ENCODE measurements around the gene OXSM.

The OXSM gene

GRCh38 chr3:25834346-25834745 is 44.5 kb downstream of the OXSM start:
- Histone ChIP-seq H3K9ac (ENCODE audit: low read length) (no peak overlapping the region), H3K27ac (ENCODE audit: low read depth, low read length) (no peak overlapping the region), H3K9me3 (ENCODE audit: low read length) (no peaks in the 10 kb centered on the region), H3K4me1 (ENCODE audit: insufficient read depth, low read length) (peaks cover 6% of the 10 kb centered on the region), H3K4me3 (ENCODE audit: low read depth in 1 of 2, low read length in 2 of 2) (no peak overlapping the region), H3K36me3 (ENCODE audit: insufficient read depth, low read length) (no peaks in the 10 kb centered on the region), H3K27me3 (ENCODE audit: control insufficient read depth in 1 of 2, insufficient read depth in 2 of 2, low read length in 2 of 2) (no peaks in the 10 kb centered on the region)

- Histone ChIP-seq H3K36me3 (ENCODE audit: insufficient read depth, low read length) (no peaks in the 10 kb centered on the region), H3K27me3 (ENCODE audit: control insufficient read depth in 1 of 2, insufficient read depth in 2 of 2, low read length in 2 of 2) (no peaks in the 10 kb centered on the region), H3K9me3 (ENCODE audit: low read length) (no peaks in the 10 kb centered on the region), H3K4me1 (ENCODE audit: insufficient read depth, low read length) (no peaks in the 10 kb centered on the region), H3K9ac (ENCODE audit: low read length) (no peak overlapping the region), H3K4me3 (ENCODE audit: low read depth in 1 of 2, low read length in 2 of 2) (no peak overlapping the region), H3K27ac (ENCODE audit: low read depth, low read length) (no peak overlapping the region)
These were observed 46.7 kb downstream of the OXSM start for GRCh38 chr3:25836579-25836978.

GRCh38 chr3:25837038-25837437 is 47.1 kb downstream of the OXSM start:
- Histone ChIP-seq H3K9ac (ENCODE audit: low read length) (no peak overlapping the region), H3K9me3 (ENCODE audit: low read length) (no peaks in the 10 kb centered on the region), H3K4me3 (ENCODE audit: low read depth in 1 of 2, low read length in 2 of 2) (no peak overlapping the region), H3K27me3 (ENCODE audit: control insufficient read depth in 1 of 2, insufficient read depth in 2 of 2, low read length in 2 of 2) (no peaks in the 10 kb centered on the region), H3K4me1 (ENCODE audit: insufficient read depth, low read length) (no peaks in the 10 kb centered on the region), H3K27ac (ENCODE audit: low read depth, low read length) (no peak overlapping the region), H3K36me3 (ENCODE audit: insufficient read depth, low read length) (no peaks in the 10 kb centered on the region)

- no peak overlapping the region for H3K9ac ChIP-seq (ENCODE audit: low read length)
- no peak overlapping the region for H3K27ac ChIP-seq (ENCODE audit: low read depth, low read length)
- no peaks in the 10 kb centered on the region for H3K36me3 ChIP-seq (ENCODE audit: insufficient read depth, low read length)
- H3K4me3 ChIP-seq (ENCODE audit: low read depth in 1 of 2, low read length in 2 of 2), result no peak overlapping the region
- no peaks in the 10 kb centered on the region for H3K27me3 ChIP-seq (ENCODE audit: control insufficient read depth in 1 of 2, insufficient read depth in 2 of 2, low read length in 2 of 2)
- H3K4me1 ChIP-seq (ENCODE audit: insufficient read depth, low read length), result no peaks in the 10 kb centered on the region
- no peaks in the 10 kb centered on the region for H3K9me3 ChIP-seq (ENCODE audit: low read length)
These were observed 50.2 kb downstream of the OXSM start for GRCh38 chr3:25840099-25840498.

GRCh38 chr3:25843332-25843731 is 53.4 kb downstream of the OXSM start:
- H3K27me3 ChIP-seq (ENCODE audit: control insufficient read depth in 1 of 2, insufficient read depth in 2 of 2, low read length in 2 of 2), result no peaks in the 10 kb centered on the region
- no peak overlapping the region for H3K4me3 ChIP-seq (ENCODE audit: low read depth in 1 of 2, low read length in 2 of 2)
- no peak overlapping the region for H3K9ac ChIP-seq (ENCODE audit: low read length)
- H3K9me3 ChIP-seq (ENCODE audit: low read length), result no peaks in the 10 kb centered on the region
- H3K4me1 ChIP-seq (ENCODE audit: insufficient read depth, low read length), result no peaks in the 10 kb centered on the region
- H3K36me3 ChIP-seq (ENCODE audit: insufficient read depth, low read length), result no peaks in the 10 kb centered on the region
- H3K27ac ChIP-seq (ENCODE audit: low read depth, low read length), result no peak overlapping the region
